HTR-8/SVneo (cell line): ENCODE measurements around the gene SUV39H2.
"Not testable (repeated sequence)": the region's sequence is repeated elsewhere in the genome, so short reads cannot be mapped to it uniquely, and the experiment has no call there.

Source experiments
- DNase-seq: peaks from one replicate; pipeline ENCODE4 v3.0.0; 2011; ENCODE audit warnings: low spot score, mixed read lengths; ENCODE audit not compliant: insufficient read length
- FAIRE-seq: peaks from 2 replicates; lab custom pipeline; 2011; peaks lifted over from hg19 to GRCh38; lab: Jason Lieb, UNC

Gene SUV39H2

DNA sequence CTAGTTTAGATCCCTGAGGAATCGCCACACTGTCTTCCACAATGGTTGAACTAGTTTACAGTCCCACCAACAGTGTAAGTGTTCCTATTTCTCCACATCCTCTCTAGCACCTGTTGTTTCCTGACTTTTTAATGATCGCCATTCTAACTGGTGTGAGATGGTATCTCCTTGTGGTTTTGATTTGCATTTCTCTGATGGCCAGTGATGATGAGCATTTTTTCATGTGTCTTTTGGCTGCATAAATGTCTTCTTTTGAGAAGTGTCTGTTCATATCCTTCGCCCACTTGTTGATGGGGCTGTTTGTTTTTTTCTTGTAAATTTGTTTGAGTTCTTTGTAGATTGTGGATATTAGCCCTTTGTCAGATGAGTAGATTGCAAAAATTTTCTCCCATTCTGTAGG is 13.8 kb upstream of the SUV39H2 start:
- not testable (repeated sequence) for FAIRE-seq, DNase-seq

- no peak for DNase-seq
- no peak for FAIRE-seq
Observed at GRCh38 chr10:14873090-14873760, 5.4 kb upstream of the SUV39H2 start.

GRCh38 chr10:14875941-14876340 is 2.7 kb upstream of the SUV39H2 start:
- no peak for DNase-seq
- FAIRE-seq, result no peak

DNA sequence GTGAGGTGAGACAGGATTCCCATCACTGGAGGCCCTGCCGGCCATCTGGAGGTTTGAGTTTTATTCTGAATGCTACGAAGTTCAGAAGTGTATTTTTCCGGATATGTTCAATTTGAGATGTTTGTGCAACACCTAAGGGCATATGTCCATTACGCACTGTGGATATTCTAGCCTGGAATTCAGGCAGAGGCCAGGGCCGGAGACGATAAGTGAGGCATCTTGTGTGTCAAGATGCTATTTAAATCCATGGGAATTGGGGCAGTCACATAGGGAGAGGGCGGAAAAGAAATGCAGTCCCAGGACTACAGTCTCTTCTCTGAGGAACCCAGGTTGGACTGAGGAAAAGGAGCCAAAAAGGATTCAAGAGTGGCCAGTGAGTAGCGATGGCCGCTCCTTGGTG is 1.9 kb upstream of the SUV39H2 start:
- FAIRE-seq, result no peak
- no peak for DNase-seq

DNA sequence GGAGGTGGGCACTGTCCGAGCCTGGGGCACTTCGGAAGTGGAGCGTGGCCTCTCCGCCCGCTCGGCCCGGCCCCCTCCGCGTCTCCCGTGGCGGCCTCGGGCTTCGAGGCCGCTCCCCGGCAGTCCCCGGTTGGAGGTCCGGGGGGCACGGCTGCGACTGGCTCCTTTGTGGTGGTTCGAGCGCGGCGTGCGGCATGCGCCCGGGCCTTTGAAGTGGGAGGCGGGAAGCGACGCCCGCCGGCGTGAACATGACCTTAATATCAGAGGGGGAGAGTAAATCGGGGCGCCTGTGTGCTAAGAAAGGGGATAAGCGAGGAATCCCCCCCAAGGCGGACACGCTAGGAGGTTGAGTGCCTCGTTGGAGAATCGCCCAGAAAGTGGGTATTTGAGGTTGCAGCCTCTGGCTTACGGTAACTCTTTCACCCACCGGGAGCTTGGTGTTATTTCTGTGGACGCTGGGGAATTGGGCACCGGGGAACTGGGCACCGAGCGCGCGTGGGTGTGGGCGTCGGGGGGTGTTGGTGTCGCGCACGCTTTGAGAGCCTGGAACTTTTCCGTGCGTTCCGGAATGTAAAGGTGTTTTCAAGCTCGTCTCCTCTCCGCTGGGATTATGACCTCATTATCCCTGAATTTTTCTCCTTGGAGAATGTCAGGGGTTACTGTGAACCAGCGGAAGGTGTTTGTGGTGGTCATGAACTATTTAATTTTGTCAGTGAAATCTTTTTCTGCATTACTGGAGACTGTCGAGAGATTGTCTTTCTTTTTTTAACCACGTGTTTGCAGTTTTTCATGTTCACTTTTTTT is 660 bp downstream of the SUV39H2 start:
- DNase-seq (peak; percentile 10), FAIRE-seq (no peak)

GRCh38 chr10:14879928-14880193 is 1.2 kb downstream of the SUV39H2 start:
- FAIRE-seq, result no peak
- no peak for DNase-seq

DNA sequence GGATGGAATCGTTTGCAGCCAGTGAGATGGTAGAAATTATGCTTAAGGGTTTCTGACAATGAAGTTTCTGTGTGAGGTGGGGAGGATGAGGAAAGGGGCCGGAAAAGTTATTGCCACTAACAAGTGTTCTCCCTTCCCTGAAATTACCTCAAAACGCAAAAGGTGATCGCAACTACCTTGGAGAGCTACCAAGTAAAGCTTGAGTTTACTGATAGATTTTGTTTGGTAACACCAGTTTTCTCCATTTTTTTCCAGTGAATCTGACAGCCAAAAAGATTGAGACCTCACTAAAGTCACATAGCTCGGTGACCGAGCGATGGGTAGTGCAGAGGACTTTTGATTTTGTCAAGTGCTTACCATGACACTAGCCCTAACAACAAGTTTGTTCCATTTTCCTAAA is 1.6 kb downstream of the SUV39H2 start:
- no peak for DNase-seq

DNA sequence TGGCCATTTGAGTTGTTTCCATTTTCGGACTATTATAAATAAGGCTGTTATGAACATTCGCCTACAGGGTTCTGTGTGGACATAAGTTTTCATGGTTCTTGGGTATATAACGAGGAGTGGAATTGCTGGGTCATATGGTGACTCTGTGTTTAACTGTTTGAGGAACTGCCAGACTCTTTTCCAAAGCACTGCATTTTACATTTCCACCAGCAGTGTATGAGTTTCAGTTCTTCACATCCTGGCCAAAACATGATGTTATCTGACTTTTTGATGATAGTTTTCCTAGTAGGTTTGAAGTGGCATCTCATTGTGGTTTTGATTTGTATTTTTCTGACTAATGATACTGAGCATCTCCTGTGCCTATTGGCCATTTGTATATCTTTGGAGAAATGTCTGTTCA is 5.4 kb downstream of the SUV39H2 start:
- DNase-seq (no peak), FAIRE-seq (no peak)

More for the DNA sequence above, 1.6 kb downstream of the SUV39H2 start:
- FAIRE-seq, result no peak

DNA sequence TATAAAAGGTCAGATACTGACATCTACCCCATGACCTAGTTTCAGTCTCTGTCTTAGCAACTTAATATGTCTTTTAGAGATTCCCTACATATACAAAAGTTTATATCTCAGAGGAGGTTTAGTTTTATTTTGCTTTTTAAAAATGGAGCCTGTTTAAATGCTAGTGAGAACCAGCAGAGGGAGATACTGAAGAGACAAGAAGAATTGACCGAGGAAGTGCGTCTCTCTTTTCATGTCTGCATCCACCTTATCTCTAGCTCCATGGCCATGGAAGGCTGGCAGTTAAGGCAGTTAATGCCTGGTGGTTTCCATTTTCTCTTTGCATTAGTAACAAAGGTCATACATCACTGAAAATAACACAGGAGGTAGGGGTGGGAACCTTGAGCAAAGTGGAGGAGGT is 10.7 kb downstream of the SUV39H2 start:
- DNase-seq (no peak), FAIRE-seq (no peak)

DNA sequence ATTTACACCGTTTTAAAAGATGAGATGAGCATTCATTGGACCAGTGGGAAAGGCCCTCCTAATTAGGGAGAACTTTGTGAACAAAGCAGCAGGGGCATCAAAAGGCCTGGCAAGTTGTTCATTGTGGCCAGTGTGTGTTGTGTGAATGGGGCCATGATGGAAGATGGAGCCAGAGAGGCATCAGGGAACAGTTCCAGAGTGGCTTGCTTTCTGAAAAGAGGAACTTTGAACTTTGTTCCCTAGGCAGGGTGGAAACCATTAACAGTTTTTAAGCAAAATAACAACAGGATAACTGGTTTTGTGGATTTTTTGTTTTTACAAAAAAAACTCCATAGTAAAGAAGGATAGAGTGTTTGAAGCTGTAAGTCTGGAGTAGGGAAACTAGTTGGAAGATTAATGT is 12.5 kb downstream of the SUV39H2 start:
- FAIRE-seq (no peak), DNase-seq (no peak)

- FAIRE-seq (no peak), DNase-seq (peak; percentile 26)
Observed at GRCh38 chr10:14904316-14904732, 25.7 kb downstream of the SUV39H2 start.

GRCh38 chr10:14904864-14905263 is 26.2 kb downstream of the SUV39H2 start:
- FAIRE-seq, result no peak
- no peak for DNase-seq

DNA sequence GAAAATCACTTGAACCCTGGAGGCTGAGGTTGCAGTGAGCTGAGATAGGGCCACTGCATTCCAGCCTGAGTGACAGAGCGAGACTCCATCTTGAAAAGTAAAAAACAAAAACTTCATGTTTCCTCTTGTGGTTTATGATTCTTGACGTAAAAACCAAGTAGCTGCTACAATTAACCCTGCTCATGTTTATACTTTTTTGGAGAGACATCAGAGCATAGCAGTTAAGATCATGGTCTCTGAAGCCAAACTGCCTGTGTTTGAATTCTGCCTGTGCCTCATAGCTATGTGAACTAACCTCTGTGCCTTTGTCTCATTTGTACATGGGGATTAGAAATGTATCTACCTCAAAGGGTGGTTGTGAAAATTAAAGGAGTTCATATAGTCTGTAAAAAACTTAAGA is 27.2 kb downstream of the SUV39H2 start:
- DNase-seq (no peak), FAIRE-seq (no peak)

DNA sequence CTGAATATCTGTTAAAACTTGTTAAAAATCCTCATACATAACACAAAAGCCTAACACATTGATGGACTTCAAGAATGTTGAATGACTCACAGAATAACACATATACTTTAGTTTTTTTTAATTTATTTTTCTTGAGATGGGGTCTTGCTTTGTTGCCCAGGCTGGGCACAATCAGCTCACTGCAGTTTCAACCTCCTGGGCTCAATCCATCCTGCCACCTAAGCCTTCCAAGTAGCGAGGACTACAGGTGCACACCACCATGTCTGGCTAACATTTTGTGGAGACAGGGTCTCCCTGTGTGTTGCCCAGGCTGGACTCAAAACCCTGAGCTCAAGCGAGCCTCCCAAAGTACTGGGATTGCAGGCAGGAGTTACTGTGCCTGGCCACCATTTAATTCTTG is 28.1 kb downstream of the SUV39H2 start:
- no peak for FAIRE-seq

GRCh38 chr10:14907591-14907990 is 28.9 kb downstream of the SUV39H2 start:
- FAIRE-seq, DNase-seq: not testable (repeated sequence)

More for the DNA sequence above, 28.1 kb downstream of the SUV39H2 start:
- no peak for DNase-seq

DNA sequence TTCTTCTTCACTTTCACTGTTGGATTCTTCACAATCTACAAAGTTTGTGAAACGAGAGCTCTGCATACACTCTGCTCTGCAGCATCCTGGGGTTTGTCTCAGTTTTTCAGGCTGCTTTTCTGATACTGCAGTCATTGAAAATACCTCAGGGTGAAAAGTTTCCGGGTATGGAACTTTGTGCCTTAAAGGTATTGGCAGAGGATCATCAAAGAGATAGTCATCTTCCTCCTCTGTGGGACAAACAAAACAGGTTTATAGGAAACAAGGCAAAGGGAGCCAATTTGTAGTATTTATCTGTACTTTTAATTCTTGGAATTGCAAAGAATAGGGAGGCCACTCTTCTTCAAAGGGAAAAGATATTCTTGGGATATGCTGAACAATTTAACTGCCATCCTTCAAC is 30.4 kb downstream of the SUV39H2 start:
- no peak for DNase-seq
- no peak for FAIRE-seq

- no peak for FAIRE-seq
Observed at GRCh38 chr10:14910953-14911352, 32.3 kb downstream of the SUV39H2 start.

DNA sequence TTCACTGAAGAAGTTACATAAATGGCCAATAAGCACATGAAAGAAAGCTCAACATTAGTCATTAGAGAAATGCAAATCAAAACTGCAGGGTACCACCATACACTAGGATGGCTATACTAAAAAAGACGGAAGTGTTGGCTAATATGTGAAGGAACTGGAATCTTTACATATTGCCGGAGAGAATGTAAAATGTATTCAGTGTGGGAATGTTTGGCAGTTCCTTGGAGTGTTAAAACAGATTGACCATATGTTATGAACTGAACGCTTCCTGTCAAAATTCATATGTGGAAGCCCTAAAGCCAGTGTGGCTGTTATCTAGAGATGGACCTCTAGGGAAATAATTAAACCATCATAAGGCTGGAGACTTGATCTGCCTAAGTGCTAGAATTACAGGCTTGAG is 33.1 kb downstream of the SUV39H2 start:
- DNase-seq (no peak), FAIRE-seq (no peak)

More at GRCh38 chr10:14910953-14911352, 32.3 kb downstream of the SUV39H2 start:
- DNase-seq, result no peak

DNA sequence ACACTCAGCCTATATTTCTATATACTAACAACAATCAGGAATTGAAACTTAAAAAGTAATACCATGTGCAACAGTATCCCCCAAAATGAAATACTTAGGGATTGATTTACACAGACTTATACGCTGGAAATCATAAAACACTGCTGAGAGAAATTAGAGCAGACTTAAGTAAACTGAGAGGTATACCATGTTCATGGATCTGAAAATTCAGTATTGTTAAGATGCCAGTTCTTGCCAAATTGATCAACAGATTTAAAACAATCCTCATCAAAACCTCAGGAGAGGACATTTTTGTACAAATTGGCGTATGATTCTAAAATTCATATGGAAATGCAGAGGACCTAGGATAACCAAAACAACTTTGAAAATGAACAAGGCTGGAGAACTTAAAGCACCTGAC is 37.9 kb downstream of the SUV39H2 start:
- FAIRE-seq (no peak), DNase-seq (no peak)

DNA sequence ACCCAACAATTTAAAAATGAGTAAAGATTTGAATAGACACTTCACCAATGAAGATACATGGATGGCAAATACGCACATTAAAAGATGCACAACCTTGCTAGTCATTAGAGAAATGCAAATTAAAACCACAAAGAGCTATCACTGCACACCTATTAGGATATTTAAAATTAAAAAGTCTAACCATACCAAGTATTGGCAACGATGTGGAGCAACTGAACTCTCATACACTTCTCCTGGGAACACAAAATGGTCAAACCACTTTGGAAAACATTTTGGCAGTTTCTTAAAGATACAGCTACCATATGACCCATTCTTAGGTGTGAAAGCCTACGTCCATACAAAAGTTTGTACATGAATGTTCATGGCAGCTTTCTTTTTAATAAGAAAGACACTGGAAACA is 39.2 kb downstream of the SUV39H2 start:
- DNase-seq (no peak), FAIRE-seq (no peak)

GRCh38 chr10:14918964-14919363 is 40.3 kb downstream of the SUV39H2 start:
- no peak for FAIRE-seq
- DNase-seq, result no peak

- DNase-seq (no peak), FAIRE-seq (no peak)
Observed at GRCh38 chr10:14924013-14924412, 45.3 kb downstream of the SUV39H2 start.
